ENCODE results near the gene ROR2. TPM values are rescaled to one million over a fixed set of nuclear protein-coding genes. Genes with fewer than 3 reads are reported as not detected.

The ROR2 gene
- total and polyA plus RNA-seq, 9 donors: 2.1 to 9.4 (median 4.6) TPM

DNA sequence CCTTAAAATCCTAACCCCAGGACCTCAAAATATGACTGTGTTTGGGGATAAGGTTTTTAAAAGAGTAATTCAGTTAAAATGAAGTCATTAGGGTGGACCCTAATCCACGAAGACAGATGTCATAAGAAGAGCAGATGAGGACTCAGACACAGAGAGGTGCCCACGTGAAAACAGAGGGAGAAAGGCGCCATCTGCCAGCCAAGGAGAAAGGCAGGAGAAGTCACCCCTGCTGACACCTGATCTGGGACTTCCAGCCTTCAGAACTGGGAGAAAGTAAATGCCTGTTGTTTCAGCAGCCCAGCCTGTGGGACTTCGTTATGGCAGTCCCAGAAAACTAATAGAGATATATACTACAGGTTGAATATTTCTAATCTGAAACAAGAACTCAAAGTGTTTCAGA, 67.4 kb downstream of the ROR2 start:
- Histone ChIP-seq H3K4me1 (ENCODE audit: control insufficient read depth, insufficient read depth, low read length) (peaks cover 7% of the 10 kb centered on the region), H3K36me3 (ENCODE audit: control insufficient read depth, insufficient read depth, low read length) (no peaks in the 10 kb centered on the region), H3K27me3 (ENCODE audit: control insufficient read depth, insufficient read depth, low read length) (peaks cover 9% of the 10 kb centered on the region), H3K27ac (ENCODE audit: low read length) (no peak overlapping the region), H3K4me3 (ENCODE audit: low read length) (no peak overlapping the region), H3K9me3 (replicated peaks; ENCODE audit: control insufficient read depth, low read depth, low read length) (no peaks in the 10 kb centered on the region)
- WGBS (ENCODE audit: insufficient coverage): 93% methylated on average over 3 of the region's 4 CpGs
- no peak for DNase-seq

- Histone ChIP-seq H3K36me3 (ENCODE audit: control insufficient read depth, insufficient read depth, low read length) (no peaks in the 10 kb centered on the region), H3K27me3 (ENCODE audit: control insufficient read depth, insufficient read depth, low read length) (no peaks in the 10 kb centered on the region), H3K9me3 (replicated peaks; ENCODE audit: control insufficient read depth, low read depth, low read length) (no peaks in the 10 kb centered on the region), H3K27ac (ENCODE audit: low read length) (no peak overlapping the region), H3K4me3 (ENCODE audit: low read length) (no peak overlapping the region), H3K4me1 (ENCODE audit: control insufficient read depth, insufficient read depth, low read length) (peaks cover 5% of the 10 kb centered on the region)
- no peak for DNase-seq
- WGBS (ENCODE audit: insufficient coverage): no CpG with 5 or more reads among the region's 3 CpGs
These were observed 69.6 kb downstream of the ROR2 start for GRCh38 chr9:91880378-91880972.

DNA sequence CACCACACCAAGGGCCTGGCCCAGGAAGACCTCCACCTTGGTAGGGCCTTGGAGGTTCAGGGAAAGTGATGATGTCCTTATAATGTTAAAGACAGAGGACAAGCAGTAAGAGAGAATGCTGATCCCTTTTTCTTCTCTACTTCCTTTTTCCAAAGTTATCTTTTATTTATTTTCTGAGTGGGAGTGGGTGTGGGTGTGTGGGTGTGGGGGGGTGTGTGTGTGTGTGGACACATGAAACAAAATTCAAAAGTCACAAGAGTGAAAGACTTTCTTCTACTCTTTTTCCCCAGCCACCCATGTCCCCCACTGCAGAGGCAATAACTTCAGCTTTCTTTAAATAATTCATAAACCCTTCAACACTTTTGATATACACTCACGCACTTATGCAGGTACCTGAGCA, 70.8 kb downstream of the ROR2 start:
- no peaks in the 10 kb centered on the region for H3K36me3 ChIP-seq (ENCODE audit: control insufficient read depth, insufficient read depth, low read length)
- WGBS (ENCODE audit: insufficient coverage): 100% methylated on average over 1 of the region's 1 CpG
- H3K4me1 ChIP-seq (ENCODE audit: control insufficient read depth, insufficient read depth, low read length): no peaks in the 10 kb centered on the region
- no peak overlapping the region for H3K4me3 ChIP-seq (ENCODE audit: low read length)
- H3K27ac ChIP-seq (ENCODE audit: low read length): no peak overlapping the region
- DNase-seq: no peak
- H3K9me3 ChIP-seq (replicated peaks; ENCODE audit: control insufficient read depth, low read depth, low read length): no peaks in the 10 kb centered on the region
- H3K27me3 ChIP-seq (ENCODE audit: control insufficient read depth, insufficient read depth, low read length): no peaks in the 10 kb centered on the region

DNA sequence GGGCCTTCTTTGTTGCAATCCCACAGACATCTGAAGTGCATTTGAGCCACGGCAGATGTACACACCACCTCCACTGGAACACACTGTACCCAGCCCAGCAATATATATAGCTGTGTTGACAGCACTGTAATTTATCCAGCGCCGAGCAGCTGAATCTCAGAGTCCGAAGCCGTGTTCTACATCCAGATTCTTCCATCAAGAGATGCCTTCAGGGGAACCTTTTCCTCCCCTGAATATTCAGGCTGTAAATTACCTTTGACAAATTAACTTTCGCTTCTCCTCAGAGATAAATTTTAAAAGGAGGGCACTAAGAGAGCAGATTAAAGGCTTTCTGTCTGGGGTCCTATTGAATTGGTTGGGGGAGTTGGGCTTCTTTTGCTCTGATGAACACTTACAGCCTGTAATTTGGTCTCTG, 76.4 kb downstream of the ROR2 start:
- H3K4me1 ChIP-seq (ENCODE audit: control insufficient read depth, insufficient read depth, low read length): peaks cover 8% of the 10 kb centered on the region
- peak; percentile 84 for DNase-seq
- no peaks in the 10 kb centered on the region for H3K27me3 ChIP-seq (ENCODE audit: control insufficient read depth, insufficient read depth, low read length)
- 17% methylated on average over 1 of the region's 6 CpGs for WGBS (ENCODE audit: insufficient coverage)
- H3K27ac ChIP-seq (ENCODE audit: low read length): peak overlapping the region; percentile 29
- H3K9me3 ChIP-seq (replicated peaks; ENCODE audit: control insufficient read depth, low read depth, low read length): no peaks in the 10 kb centered on the region
- H3K36me3 ChIP-seq (ENCODE audit: control insufficient read depth, insufficient read depth, low read length): no peaks in the 10 kb centered on the region
- H3K4me3 ChIP-seq (ENCODE audit: low read length): no peak overlapping the region

- Histone ChIP-seq H3K4me1 (ENCODE audit: control insufficient read depth, insufficient read depth, low read length) (peaks cover 9% of the 10 kb centered on the region), H3K36me3 (ENCODE audit: control insufficient read depth, insufficient read depth, low read length) (no peaks in the 10 kb centered on the region), H3K27me3 (ENCODE audit: control insufficient read depth, insufficient read depth, low read length) (peaks cover 2% of the 10 kb centered on the region), H3K4me3 (ENCODE audit: low read length) (no peak overlapping the region), H3K9me3 (replicated peaks; ENCODE audit: control insufficient read depth, low read depth, low read length) (no peaks in the 10 kb centered on the region), H3K27ac (ENCODE audit: low read length) (no peak overlapping the region)
- 35% methylated on average over 2 of the region's 5 CpGs for WGBS (ENCODE audit: insufficient coverage)
- DNase-seq: no peak
These were observed 81.2 kb downstream of the ROR2 start for GRCh38 chr9:91868732-91869391.

DNA sequence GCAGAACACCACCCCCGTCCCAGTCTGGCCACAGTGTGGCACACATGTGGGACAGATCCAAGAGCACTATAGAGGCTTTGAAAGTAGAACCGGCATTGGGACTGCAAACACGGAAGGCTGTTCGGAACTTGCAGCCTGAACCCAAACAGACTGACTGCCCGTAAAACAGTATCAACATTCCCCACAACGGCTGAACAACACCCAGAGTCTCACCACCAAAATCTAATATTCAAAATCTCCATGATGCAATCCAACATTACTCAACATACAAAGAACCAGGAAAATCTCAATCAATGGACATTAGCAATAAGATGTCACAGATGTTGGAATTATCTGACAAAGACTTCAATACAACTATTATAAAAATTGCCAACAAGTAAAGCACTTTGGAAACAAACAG, 82.3 kb downstream of the ROR2 start:
- H3K4me3 ChIP-seq (ENCODE audit: low read length): no peak overlapping the region
- peaks cover 5% of the 10 kb centered on the region for H3K4me1 ChIP-seq (ENCODE audit: control insufficient read depth, insufficient read depth, low read length)
- H3K27ac ChIP-seq (ENCODE audit: low read length): no peak overlapping the region
- no peaks in the 10 kb centered on the region for H3K36me3 ChIP-seq (ENCODE audit: control insufficient read depth, insufficient read depth, low read length)
- H3K9me3 ChIP-seq (replicated peaks; ENCODE audit: control insufficient read depth, low read depth, low read length): no peaks in the 10 kb centered on the region
- no peak for DNase-seq
- 73% methylated on average over 4 of the region's 6 CpGs for WGBS (ENCODE audit: insufficient coverage)
- peaks cover 2% of the 10 kb centered on the region for H3K27me3 ChIP-seq (ENCODE audit: control insufficient read depth, insufficient read depth, low read length)

DNA sequence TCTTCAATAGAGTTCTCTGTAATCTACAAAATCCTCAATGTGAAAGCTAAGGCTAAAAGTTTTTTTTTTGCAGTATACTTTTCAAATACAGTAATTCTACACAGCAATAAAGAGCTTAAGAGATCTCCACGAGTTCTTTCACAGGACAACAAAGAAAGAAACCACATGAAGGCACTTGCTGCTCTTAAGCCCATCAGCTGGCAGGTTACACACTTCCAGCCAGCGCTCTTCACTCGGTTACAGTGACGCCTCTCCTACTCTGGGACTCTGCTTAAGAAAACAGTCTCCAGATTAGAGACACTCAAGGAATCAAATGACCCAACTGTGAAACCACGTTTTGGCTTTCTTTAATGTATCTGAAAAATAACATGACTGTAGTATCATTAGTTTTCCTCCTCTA, 85.0 kb downstream of the ROR2 start:
- Histone ChIP-seq H3K4me3 (ENCODE audit: low read length) (no peak overlapping the region), H3K9me3 (replicated peaks; ENCODE audit: control insufficient read depth, low read depth, low read length) (no peaks in the 10 kb centered on the region), H3K27me3 (ENCODE audit: control insufficient read depth, insufficient read depth, low read length) (peaks cover 2% of the 10 kb centered on the region), H3K36me3 (ENCODE audit: control insufficient read depth, insufficient read depth, low read length) (no peaks in the 10 kb centered on the region), H3K27ac (ENCODE audit: low read length) (no peak overlapping the region), H3K4me1 (ENCODE audit: control insufficient read depth, insufficient read depth, low read length) (peaks cover 5% of the 10 kb centered on the region)
- WGBS (ENCODE audit: insufficient coverage): 39% methylated on average over 3 of the region's 5 CpGs
- no peak for DNase-seq

DNA sequence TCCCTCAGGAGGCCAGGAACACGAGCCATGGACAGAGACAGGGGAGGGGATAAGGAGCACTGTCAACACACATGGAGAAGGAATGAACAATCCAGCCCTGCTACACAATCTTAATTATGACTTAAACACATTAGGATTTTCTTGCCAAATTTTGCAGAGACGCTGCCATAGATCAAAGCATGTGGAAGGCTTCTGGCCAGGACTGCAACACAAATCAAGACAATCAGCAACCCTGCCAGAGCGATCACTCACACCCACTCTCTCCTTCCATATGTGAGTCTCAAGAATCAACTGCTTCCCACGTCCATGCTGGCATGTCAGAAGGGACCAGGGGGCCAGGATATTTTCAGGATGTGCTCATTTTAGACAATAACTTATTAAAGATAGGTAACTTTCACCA, 85.6 kb downstream of the ROR2 start:
- H3K36me3 ChIP-seq (ENCODE audit: control insufficient read depth, insufficient read depth, low read length): no peaks in the 10 kb centered on the region
- no peak overlapping the region for H3K27ac ChIP-seq (ENCODE audit: low read length)
- no peak overlapping the region for H3K4me3 ChIP-seq (ENCODE audit: low read length)
- DNase-seq: peak; percentile 38
- H3K4me1 ChIP-seq (ENCODE audit: control insufficient read depth, insufficient read depth, low read length): peaks cover 5% of the 10 kb centered on the region
- WGBS (ENCODE audit: insufficient coverage): 15% methylated on average over 1 of the region's 4 CpGs
- H3K27me3 ChIP-seq (ENCODE audit: control insufficient read depth, insufficient read depth, low read length): peaks cover 2% of the 10 kb centered on the region
- no peaks in the 10 kb centered on the region for H3K9me3 ChIP-seq (replicated peaks; ENCODE audit: control insufficient read depth, low read depth, low read length)

DNA sequence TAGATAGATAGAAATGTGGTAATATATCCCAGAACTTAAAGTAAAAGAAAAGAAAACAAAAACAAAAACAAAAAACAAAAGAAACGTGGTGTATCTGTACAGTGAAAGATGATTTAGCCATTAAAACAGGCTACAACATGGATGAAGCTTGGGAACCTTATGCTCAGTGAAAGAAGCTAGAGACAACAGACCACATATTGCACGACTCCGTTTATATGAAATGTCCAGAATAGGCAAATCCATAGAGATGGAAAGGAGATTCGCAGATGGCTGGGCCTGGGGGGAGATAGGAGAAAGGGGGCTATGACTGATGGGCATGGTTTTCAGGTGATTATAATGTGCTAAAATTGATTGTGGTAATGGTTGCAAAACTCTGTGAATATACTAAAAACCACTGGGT, 86.6 kb downstream of the ROR2 start:
- Histone ChIP-seq H3K27ac (ENCODE audit: low read length) (no peak overlapping the region), H3K4me3 (ENCODE audit: low read length) (no peak overlapping the region), H3K9me3 (replicated peaks; ENCODE audit: control insufficient read depth, low read depth, low read length) (no peaks in the 10 kb centered on the region), H3K27me3 (ENCODE audit: control insufficient read depth, insufficient read depth, low read length) (peaks cover 2% of the 10 kb centered on the region), H3K36me3 (ENCODE audit: control insufficient read depth, insufficient read depth, low read length) (no peaks in the 10 kb centered on the region), H3K4me1 (ENCODE audit: control insufficient read depth, insufficient read depth, low read length) (peaks cover 5% of the 10 kb centered on the region)
- 100% methylated on average over 1 of the region's 4 CpGs for WGBS (ENCODE audit: insufficient coverage)
- no peak for DNase-seq

DNA sequence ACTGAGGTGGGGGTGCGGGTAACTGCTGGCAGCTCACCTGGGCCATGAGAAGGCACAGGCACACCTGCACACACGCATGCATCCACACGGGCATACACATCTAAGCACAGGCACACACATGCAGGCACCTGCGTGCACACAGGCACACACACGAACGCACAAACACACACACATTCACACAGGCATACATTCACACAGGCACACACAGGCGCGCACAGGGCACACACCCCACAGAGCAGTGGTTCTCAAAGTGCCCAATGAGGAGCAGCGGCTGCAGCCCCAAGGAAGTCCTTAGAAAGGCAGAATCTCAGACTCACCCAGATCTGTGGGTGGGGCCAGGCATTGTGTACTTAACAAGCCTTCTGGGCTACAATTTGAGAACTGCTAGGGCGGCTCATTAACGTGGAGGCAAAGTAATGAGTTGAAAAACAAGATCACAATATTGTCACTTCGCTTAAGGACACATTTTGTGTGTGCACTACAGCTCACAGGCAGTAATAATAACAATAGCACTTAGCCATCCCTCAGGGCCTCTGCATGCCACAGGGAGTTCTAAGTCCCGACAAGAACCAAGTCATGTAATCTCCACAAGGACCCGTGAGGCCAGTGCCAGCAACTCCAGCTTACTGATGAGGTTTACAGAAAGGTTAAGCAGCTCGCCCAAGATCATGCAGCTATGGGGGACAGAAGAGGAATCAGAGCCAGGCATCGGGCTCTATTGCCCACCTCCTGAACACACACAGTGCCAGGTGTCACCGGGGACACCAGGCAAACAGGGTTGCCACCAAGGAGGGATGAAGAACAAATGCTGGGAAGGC, 91.6 kb downstream of the ROR2 start:
- Histone ChIP-seq H3K27me3 (ENCODE audit: control insufficient read depth, insufficient read depth, low read length) (no peaks in the 10 kb centered on the region), H3K4me1 (ENCODE audit: control insufficient read depth, insufficient read depth, low read length) (peaks cover 8% of the 10 kb centered on the region), H3K27ac (ENCODE audit: low read length) (no peak overlapping the region), H3K9me3 (replicated peaks; ENCODE audit: control insufficient read depth, low read depth, low read length) (no peaks in the 10 kb centered on the region), H3K4me3 (ENCODE audit: low read length) (no peak overlapping the region), H3K36me3 (ENCODE audit: control insufficient read depth, insufficient read depth, low read length) (no peaks in the 10 kb centered on the region)
- WGBS (ENCODE audit: insufficient coverage): 67% methylated on average over 7 of the region's 17 CpGs
- no peak for DNase-seq

Measured in muscle of leg (tissue), 11 donors.